ENCODE data around the gene B3GAT3. TPM values are rescaled to one million over a fixed set of nuclear protein-coding genes. Genes with fewer than 3 reads are reported as not detected.

Gene B3GAT3
- total and polyA plus RNA-seq, 10 of the 15 experiments (the other 5 are each of a cell fraction or from before 2014, with no cell fraction given), result 0.31 to 52.7 (median 29.8) TPM

- TF ChIP-seq ZBTB11 (CRISPR knock-in tag; IDR thresholded peaks at IDR 0.05) (no peak), EP300 (IDR thresholded peaks at IDR 0.05; ENCODE audit: borderline replicate concordance in 1 of 2, control insufficient read depth in 1 of 2, low read depth in 2 of 2, low read length in 2 of 2) (peak in 1 of 2 experiments; percentile 51; a peak in 1 of 4 replicates), SMAD1 (IDR thresholded peaks at IDR 0.05; ENCODE audit: low read depth, partially characterized antibody) (peak; percentile 79), BMI1 (IDR thresholded peaks at IDR 0.05; ENCODE audit: borderline replicate concordance) (no peak), MAX (IDR thresholded peaks at IDR 0.05; ENCODE audit: low read depth, low read length) (peak; percentile 73), SMARCA5 (IDR thresholded peaks at IDR 0.05) (peak; percentile 24; the same call in 1 of the 2 replicates), E4F1 (IDR thresholded peaks at IDR 0.05; ENCODE audit: borderline replicate concordance, partially characterized antibody) (peak; percentile 99), KDM1A (IDR thresholded peaks at IDR 0.05; ENCODE audit: borderline replicate concordance) (no peak), PBX3 (IDR thresholded peaks at IDR 0.05; ENCODE audit: insufficient replicate concordance, low read depth, low read length) (no peak), NR2F1 (conservative IDR thresholded peaks at IDR 0.05) (peak; percentile 31; the same call in 1 of the 2 replicates), RCOR1 (conservative IDR thresholded peaks at IDR 0.05; ENCODE audit: low read depth, low read length) (no peak; the same call in 1 of the 2 replicates), BACH1 (IDR thresholded peaks at IDR 0.05; ENCODE audit: borderline replicate concordance) (no peak; the same call in 1 of the 2 replicates), EGR1 (IDR thresholded peaks at IDR 0.05; ENCODE audit: borderline replicate concordance in 1 of 2, low read depth in 2 of 2, low read length in 2 of 2) (no peak), PML (IDR thresholded peaks at IDR 0.05; ENCODE audit: low read length) (peak; percentile 94), NBN (IDR thresholded peaks at IDR 0.05) (peak; percentile 90), SP1 (IDR thresholded peaks at IDR 0.05; ENCODE audit: low read depth, low read length) (peak; percentile 58), PAX5 (IDR thresholded peaks at IDR 0.05; ENCODE audit: borderline replicate concordance, low read depth, low read length) (no peak), NFYB (IDR thresholded peaks at IDR 0.05; ENCODE audit: insufficient read depth, low read depth, low read length) (peak; percentile 64; the same call in 1 of the 2 replicates), IRF5 (IDR thresholded peaks at IDR 0.05; ENCODE audit: borderline replicate concordance) (no peak; the same call in 1 of the 2 replicates), DPF2 (IDR thresholded peaks at IDR 0.05) (no peak), RELA (IDR thresholded peaks at IDR 0.05; ENCODE audit: borderline replicate concordance, partially characterized antibody) (peak; percentile 80)
Measured at GRCh38 chr11:62573592-62574362, 48.0 kb downstream of the B3GAT3 start, which contains the start of gene EEF1G (continued).
